ENCODE results near the gene MARCHF7.
A peak's percentile ranks its signal among the peaks of the same experiment; 100 is the strongest.
"Not testable (repeated sequence)": the region's sequence is repeated elsewhere in the genome, so short reads cannot be mapped to it uniquely, and the experiment has no call there.

MARCHF7 gene

GRCh38 chr2:159720676-159721075, 8.4 kb downstream of the MARCHF7 start:
- no peak for DNase-seq

DNA sequence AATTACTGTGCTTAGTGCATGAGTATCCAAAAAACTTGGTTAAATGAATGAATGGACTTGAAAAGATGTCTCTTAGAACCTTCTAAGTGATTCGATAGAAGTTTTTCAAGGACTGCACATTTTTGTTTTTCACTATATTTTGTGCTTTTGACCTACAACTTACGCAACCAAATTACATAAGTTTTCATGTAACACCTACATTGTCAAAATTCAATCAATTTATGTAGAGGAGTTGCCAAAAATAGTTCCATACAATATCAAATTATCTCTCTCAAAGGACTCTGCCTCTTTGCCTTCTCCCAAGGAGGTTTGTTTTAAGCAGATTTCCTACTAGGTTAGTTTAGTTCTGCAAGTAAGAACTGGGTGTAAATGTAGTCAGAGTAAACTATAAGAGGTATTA, 10.3 kb downstream of the MARCHF7 start:
- DNase-seq, result no peak

DNA sequence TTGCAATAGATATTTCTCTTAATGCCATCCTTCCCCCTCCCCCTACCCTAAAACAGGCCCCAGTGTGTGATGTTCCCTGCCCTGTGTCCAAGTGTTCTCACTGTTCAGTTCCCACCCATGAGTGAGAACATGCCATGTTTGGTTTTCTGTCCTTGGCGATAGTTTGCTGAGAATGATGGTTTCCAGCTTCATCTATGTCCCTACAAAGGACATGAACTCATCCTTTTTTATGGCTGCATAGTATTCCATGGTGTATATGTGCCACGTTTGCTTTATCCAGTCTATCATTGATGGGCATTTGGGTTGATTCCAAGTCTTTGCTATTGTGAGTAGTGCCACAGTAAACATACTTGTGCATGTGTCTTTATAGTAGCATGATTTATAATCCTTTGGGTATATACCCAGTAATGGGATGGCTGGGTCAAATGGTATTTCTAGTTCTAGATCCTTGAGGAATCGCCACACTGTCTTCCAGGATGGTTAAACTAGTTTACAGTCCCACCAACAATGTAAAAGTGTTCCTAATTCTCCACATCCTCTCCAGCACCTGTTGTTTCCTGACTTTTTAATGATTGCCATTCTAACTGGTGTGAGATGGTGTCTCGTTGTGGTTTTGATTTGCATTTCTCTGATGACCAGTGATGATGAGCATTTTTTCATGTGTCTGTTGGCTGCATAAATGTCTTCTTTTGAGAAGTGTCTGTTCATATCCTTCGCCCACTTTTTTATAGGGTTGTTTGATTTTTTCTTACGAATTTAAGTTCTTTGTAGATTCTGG, 12.7 kb downstream of the MARCHF7 start:
- DNase-seq, result not testable (repeated sequence)

GRCh38 chr2:159725713-159726112, 13.4 kb downstream of the MARCHF7 start:
- no peak for DNase-seq

DNA sequence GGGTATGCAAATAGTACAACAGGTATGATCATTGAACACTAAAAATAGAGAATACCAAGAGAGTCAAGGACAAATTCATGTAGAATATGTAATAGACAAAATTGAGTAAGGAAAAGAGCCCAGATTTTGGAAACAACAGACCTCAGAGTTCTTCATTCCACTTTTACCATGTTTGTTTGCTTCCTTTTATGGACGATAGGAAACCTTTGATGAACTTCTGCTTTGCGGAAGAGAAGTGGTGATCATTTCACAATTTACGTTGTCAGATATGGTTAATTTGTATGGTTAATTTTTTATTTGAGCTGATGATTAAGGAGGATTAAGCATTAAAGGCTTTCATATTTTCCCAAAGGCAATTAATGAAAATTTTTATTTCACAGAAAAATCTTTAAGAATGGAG, 16.3 kb downstream of the MARCHF7 start:
- DNase-seq, result no peak

DNA sequence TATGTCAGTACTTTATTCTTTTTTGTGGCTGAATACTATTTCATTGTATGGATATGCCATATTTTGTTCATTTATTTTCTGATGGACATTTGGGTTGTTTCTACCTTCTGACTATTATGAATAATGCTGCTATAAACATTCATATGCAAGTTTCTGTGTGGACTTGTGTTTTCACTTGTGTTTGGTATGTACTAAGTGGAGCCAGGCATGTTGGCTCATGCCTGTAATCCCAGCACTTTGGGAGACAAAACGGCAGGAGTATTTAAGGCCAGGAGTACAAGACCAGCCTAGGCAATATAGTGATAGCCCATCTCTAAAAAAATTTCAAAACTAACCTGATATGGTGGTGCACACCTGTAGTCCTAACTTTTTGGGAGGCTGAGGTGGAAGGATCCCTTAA, 23.3 kb downstream of the MARCHF7 start:
- DNase-seq, result no peak

DNA sequence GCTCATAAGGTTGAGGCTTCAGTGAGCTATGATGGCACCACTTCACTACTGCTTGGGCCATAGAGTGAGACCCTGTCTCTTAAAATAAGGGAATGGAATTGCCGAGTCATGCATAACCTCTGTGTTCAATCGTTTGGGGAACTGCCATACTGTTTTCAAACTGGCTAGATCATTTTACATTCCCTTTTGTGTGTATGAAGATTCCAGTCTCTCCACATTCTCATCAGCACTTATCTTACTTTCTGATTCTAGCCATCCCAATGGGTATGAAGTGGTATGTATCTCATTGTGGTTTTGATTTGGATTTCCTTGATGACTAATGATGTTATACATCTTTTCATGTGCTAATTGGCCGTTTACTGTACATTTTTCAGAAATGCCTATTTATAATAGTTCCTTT, 23.7 kb downstream of the MARCHF7 start:
- no peak for DNase-seq

DNA sequence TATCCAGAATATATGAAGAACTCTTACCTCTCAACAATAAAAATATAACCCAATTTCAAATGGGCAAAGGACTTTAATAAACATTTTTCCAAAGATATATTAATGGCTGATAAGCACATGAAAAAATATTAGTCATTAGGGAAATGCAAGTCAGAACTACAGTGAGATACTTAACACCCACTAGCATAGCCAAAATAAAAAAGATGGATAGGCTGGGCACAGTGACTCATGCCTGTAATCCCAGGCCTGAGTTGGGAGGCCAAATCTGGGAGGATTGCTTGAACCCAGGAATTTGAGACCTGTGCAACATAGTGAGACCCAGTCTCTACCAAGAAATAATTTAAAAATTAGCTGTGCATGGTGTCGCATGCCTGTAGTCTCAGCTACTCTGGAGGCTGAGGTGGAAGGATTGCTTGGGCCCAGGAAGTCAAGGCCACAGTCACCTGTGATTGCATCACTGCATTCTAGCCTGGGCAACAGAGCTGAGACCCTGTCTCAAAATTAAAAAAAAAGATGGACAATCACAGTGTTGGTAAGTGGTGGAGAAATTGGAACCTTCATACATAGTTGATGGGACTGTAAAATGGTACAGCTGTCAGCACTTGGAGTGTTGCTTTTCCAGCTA, 25.1 kb downstream of the MARCHF7 start:
- DNase-seq, result no peak

GRCh38 chr2:159737917-159738296, 25.6 kb downstream of the MARCHF7 start:
- no peak for DNase-seq

GRCh38 chr2:159738509-159739390, 26.4 kb downstream of the MARCHF7 start:
- DNase-seq, result no peak

- DNase-seq, result no peak
Measured at GRCh38 chr2:159742846-159743245, 30.5 kb downstream of the MARCHF7 start.

DNA sequence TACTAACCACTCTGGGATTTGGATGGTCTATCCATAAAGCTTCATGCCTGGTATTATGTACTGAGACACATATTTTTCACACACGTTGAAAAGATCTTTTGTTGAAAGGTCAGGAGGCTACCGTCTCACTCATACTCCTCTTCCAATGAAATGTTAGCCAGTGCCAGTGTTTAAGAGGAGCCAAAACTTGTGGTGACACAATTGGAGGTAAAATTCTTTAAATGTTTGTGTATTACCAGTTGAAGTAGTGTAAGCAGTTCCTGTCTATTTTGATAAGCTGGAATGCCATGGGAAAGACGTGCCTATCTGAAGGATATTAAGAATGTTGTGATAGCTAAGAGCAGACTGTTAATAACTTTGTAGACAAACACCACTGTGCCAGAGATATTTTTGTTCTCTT, 32.1 kb downstream of the MARCHF7 start:
- no peak for DNase-seq

GRCh38 chr2:159745237-159745636, 32.9 kb downstream of the MARCHF7 start:
- DNase-seq, result not testable (repeated sequence)

DNA sequence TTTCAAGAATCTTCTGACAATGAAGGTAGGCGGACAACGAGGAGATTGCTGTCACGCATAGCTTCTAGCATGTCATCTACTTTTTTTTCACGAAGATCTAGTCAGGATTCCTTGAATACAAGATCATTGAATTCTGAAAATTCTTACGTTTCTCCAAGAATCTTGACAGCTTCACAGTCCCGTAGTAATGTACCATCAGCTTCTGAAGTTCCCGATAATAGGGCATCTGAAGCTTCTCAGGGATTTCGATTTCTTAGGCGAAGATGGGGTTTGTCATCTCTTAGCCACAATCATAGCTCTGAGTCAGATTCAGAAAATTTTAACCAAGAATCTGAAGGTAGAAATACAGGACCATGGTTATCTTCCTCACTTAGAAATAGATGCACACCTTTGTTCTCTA, 35.8 kb downstream of the MARCHF7 start:
- no peak for DNase-seq

DNA sequence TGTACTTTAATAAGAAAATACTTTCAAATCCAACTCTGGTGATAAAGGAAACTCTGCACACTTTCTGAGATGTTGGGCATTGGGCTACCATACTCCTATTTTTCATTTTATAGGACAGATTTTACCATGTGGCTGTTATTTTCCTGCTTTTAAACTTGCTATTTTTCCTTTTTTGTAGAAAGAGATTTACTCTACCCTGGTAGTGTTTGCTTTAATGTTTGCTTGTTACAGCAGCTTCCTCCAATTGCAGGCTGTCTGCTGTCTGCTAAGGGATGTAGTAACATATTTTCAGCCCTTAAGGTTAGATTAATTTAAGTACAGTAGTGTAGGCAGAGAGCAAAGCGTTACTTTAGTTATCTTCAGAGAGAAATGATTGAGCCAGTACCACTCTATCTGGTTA, 38.6 kb downstream of the MARCHF7 start:
- DNase-seq, result no peak

- no peak for DNase-seq
Measured at GRCh38 chr2:159753797-159754196, 41.5 kb downstream of the MARCHF7 start.

DNA sequence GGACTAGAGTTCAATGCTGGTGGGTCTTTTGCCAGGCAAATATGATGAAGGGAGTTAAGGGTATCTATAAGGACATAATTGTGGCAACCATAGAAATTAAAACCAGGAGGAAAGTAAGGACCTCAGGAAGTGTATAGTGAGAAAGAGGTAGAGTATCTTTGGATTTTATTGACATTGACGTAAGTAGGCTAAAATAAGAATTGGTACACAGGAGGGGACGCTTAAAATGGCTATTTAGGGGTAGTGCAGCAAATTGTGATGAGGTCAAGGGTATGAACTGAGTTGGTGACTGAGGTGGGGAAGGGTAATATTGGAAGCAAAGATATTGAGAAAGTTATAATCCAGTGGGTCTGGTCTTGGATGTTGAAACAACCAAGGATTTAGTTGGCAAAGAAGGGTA, 42.7 kb downstream of the MARCHF7 start:
- DNase-seq, result no peak

DNA sequence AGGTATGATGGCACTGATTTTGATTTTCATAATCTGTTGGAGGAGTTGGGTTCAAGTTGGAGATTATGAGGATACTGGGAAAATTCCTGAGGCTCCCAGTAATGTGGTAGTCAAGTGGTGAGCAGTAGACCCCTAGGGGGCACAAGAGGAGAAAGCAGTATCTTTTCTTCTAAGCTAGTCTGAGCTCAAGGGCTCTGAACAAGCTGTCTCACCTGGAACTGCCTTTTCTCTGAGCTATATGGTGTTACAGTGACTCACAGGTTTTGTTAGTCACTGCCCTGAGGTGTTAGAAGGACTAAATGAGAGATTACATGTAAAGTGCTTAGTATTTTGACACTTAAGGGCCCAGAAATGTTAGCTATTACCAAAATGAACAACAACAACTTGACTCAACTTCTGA, 43.5 kb downstream of the MARCHF7 start:
- DNase-seq, result peak in 1 of 2 experiments; percentile 1

DNA sequence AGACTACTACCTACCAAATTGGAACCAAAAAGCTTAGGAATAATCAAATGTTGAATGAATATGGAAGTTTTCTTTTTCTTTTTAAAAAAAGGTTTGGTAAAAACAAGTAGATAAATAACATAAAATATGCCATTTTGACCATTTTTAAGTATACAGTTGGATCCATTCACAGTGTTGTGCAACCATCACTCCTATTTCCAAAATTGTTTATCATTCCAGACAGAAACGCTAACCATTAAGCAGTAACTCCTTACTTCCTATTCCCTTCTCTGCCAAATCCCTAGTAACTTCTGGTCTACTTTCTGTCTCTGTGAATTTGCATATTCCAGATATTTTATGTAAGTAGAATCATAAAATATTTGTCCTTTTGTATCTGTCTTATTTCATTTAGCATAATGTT, 45.9 kb downstream of the MARCHF7 start:
- no peak for DNase-seq

- DNase-seq, result no peak
Measured at GRCh38 chr2:159758686-159759085, 46.4 kb downstream of the MARCHF7 start.

DNA sequence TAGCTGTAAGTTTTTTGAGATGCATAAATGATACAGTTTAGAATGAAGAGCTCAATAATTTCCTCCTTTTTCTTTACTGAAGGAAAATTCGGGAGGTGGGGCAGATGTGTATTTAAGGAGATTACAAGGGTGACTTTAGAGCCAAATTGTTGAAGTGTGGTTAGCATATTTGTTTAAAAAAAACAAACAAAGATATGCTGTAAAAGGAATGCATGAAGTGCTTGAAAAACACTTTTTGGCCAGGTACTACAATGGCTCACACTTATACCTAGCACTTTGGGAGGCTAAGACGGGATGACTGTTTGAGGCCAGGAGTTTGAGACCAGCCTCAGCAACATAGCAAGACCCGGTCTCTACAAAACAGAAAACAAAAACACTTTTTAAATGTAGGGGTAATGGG, 47.3 kb downstream of the MARCHF7 start:
- no peak for DNase-seq

GRCh38 chr2:159760326-159760725, 48.0 kb downstream of the MARCHF7 start:
- no peak for DNase-seq

- no peak for DNase-seq
Measured at GRCh38 chr2:159762075-159762474, 49.8 kb downstream of the MARCHF7 start.

All from SHP77 (cell line).